GM12872 (cell line): ENCODE measurements around the gene STARD9.

ENCODE experiments used
- TF ChIP-seq, protein P1 (sequence below): IDR thresholded peaks from 3 replicates; pipeline ENCODE4 v1.5.1; 2011; ENCODE audit warnings: low read depth, mild to moderate bottlenecking, low read length, moderate library complexity; ENCODE audit not compliant: insufficient read depth

Gene STARD9

GRCh38 chr15:42736793-42737528 lies 161.6 kb downstream of the STARD9 start, which contains the start of gene CDAN1:
TSS of gene CDAN1 (minus strand) at chr15:42737128. CDS start at chr15:42737102, 26 bp downstream.
- TF ChIP-seq, protein P1, sequence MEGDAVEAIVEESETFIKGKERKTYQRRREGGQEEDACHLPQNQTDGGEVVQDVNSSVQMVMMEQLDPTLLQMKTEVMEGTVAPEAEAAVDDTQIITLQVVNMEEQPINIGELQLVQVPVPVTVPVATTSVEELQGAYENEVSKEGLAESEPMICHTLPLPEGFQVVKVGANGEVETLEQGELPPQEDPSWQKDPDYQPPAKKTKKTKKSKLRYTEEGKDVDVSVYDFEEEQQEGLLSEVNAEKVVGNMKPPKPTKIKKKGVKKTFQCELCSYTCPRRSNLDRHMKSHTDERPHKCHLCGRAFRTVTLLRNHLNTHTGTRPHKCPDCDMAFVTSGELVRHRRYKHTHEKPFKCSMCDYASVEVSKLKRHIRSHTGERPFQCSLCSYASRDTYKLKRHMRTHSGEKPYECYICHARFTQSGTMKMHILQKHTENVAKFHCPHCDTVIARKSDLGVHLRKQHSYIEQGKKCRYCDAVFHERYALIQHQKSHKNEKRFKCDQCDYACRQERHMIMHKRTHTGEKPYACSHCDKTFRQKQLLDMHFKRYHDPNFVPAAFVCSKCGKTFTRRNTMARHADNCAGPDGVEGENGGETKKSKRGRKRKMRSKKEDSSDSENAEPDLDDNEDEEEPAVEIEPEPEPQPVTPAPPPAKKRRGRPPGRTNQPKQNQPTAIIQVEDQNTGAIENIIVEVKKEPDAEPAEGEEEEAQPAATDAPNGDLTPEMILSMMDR: no peak

DNA sequence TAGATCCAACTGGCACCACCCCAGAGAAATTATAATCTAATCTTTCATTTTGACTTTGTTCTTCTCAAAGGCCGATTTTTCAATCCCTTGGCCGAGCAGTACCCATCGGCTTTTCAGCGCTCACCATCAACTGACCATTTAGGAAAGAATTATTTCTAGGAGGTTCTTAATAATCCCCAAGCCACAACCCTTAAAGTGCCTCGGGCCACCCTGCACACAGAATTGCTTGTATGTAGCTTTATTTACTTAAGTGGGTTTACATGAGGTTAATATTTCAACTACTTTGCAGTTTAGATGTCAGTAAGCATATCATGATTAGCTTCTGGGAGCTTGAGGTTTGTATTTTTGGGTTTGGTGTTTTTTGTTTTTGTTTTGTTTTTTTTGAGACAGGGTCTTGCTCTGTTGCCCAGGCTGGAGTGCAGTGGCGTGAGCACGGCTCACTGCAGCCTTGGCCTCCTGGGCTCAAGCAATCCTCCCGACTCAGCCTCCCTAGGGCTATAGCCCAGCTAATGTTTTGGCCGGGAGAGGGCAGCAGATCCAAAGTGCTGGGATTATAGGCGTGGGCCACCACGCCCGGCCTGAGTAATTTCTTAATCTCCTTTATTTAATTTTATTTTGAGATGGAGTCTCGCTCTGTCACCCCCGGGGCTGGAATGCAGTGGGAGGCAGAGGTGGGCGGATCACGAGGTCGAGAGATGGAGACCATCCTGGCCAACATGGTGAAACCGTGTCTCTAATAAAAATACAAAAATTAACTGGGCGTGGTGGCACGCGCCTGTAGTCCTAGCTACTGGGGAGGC lies 162.3 kb downstream of the STARD9 start:
- TF ChIP-seq, protein P1: 0 out of 3 replicates have a peak, but pooled peaks have one; percentile 13

DNA sequence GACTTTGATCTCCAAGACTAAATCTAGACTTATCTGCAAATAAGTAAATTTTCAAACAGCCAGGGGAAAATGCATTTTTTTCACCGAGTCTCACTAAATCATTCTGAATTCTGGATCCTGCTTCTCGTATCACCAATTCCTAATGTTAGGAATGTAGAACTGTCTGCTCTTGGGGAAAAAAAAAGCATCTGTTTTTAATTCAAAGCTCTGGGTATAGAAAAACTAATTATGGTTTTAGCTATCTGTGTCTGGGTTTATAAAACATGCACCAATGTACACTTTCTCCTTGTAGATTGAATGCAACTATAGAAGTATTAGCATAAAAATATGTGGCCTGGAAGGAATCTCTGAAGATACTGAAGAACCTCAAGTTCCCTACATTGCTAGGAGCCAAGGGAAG lies 166.3 kb downstream of the STARD9 start:
- TF ChIP-seq, protein P1: no peak

DNA sequence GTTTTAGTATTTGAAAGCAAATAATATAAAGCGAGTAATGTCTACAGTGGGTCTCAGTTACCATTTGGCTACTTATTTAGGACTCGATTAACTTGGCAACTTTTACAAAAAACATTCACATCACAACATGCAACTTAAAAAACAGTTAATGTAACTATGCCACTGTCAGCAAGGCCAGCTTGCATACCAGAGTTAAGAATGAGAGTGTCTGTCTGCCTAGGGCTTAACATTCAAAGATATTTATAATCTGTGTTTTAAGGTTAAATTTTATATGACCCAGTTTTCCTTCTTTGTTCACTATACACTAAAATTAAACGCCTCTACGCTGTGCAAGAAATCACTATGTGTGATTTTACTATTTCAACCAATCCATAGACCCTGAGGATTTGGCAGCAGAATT lies 166.7 kb downstream of the STARD9 start:
- TF ChIP-seq, protein P1: no peak

DNA sequence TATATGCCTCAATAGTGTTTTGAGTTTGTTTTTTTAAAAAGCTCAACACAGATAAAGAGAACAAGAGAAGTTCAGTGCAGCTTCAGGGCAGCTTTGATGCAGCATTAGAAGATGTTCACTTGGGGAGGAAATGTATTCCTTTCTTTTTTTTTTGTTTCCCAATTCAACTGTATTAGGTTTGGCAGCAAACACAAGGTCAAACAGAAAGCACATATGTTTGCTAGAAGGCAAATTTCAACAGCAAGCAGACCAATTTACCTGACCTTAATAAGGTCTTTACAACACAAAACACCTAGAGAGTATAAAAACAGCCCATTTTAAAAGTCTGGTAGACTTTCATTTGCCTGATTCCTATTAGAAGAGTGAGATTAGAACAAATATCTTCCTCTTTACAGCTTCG lies 168.8 kb downstream of the STARD9 start:
- TF ChIP-seq, protein P1: no peak

DNA sequence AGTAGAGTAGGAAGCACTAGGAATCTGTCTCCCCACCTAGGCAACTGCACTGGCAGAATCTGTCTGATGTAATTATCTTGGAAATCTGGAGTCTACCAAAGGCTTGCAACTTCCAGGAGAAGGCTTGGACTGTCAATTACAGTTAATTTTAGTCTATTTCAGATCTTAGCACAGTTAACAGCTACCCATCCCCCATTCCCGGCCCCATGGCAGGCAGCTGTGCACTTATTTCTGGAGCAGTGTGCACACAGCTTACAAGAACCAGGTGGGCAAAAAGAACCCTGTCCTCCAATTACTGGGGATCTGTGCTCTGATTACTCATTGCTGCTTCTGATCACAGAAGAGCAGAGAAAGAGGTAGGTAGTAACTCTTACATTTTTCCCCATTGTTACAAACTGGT lies 173.9 kb downstream of the STARD9 start:
- TF ChIP-seq, protein P1: no peak

DNA sequence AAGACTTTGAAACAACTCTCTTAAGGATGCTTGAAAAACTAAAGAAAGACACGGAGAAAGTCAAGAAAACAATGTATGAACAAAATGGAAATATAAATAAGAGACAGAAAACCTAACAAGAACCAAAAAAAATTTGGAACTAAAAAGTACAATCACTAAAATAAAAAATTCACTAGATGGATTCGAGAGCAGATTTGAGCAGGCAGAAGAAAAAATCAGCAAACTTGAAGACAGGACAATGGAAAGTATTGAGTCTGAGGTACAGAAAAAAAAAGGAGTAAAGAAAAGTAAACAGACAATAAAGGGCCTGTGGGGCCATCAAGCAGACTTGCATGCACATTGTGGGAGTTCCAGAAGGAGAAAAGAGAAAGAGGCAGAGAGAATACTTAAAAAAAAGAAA lies 174.9 kb downstream of the STARD9 start:
- TF ChIP-seq, protein P1: no peak
